ENCODE data around the gene DNAJB1. TPM values are rescaled to one million over a fixed set of nuclear protein-coding genes. Genes with fewer than 3 reads are reported as not detected.
"Not testable (repeated sequence)": the region's sequence is repeated elsewhere in the genome, so short reads cannot be mapped to it uniquely, and the experiment has no call there.

Gene DNAJB1
- total and polyA plus RNA-seq, 10 of the 15 experiments (the other 5 are each of a cell fraction or from before 2014, with no cell fraction given): 4.8 to 65.8 (median 34.9) TPM

GRCh38 chr19:14552006-14552360, 33.8 kb upstream of the DNAJB1 start:
- POLR2A ChIA-PET: not testable (repeated sequence)
- peaks cover 15% of the 10 kb centered on the region for H3K4me1 ChIP-seq (ENCODE audit: control insufficient read depth, insufficient read depth, low read length)

DNA sequence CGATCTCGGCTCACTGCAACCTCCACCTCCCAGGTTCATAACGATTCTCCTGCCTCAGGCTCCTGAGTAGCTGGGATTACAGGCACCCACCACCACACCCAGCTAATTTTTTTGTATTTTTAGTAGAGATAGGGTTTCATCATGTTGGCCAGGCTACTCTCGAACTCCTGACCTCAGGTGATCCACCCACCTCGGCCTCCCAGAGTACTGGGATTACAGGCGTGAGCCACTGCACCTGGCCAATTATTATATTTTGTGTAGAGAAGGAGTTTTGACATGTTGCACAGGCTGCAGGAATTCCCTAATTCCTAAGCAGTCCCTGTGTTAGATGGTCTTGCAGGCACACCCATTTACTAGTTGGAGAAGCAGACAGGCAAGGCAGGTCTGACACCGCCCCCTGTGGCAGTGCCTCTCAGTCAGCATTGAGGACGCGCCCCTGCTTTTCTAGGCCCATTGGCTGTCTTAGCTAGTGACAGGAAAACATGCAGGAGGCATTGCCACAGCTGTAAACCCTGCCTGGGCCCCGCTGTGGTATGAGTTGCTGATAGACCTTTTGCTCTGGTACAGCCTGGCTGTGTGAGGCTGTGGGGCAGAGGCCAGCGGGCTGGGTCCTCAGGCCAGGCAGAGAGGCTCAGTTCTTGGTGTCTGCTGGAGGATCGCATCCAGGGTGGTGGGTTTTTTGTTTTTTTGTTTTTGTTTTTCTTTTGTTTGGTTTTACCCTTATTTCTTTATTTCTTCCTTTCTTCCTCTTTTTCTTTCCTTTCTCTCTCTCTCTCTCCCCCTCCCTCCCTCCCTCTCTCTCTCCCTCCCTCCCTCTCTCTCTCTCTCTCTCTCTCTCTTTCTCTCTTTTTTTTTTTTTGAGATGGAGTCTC, 33.2 kb upstream of the DNAJB1 start:
- Histone ChIP-seq H3K4me1 (ENCODE audit: control insufficient read depth, insufficient read depth, low read length) (peaks cover 13% of the 10 kb centered on the region), H3K27ac (ENCODE audit: control insufficient read depth, insufficient read depth) (peak overlapping the region; percentile 19; the same call in 1 of the 2 replicates), H2AFZ (ENCODE audit: control insufficient read depth, low read depth, low read length) (peak overlapping the region; percentile 19; the same call in 1 of the 2 replicates)
- RAD21 ChIA-PET (ENCODE audit: unreplicated experiment); H3K9ac ChIP-seq (ENCODE audit: control insufficient read depth, insufficient read depth, low read length); POLR2A ChIA-PET; intact Hi-C loops (cut with micrococcal nuclease; ENCODE audit: unreplicated experiment); H3K9me3 ChIP-seq (replicated peaks; ENCODE audit: control insufficient read depth, insufficient read depth, low read length); in situ Hi-C loops (cut with MboI); H3K27me3 ChIP-seq (replicated peaks in 1 of 2; ENCODE audit: control insufficient read depth in 2 of 2, insufficient read depth in 2 of 2, low read length in 1 of 2); DNase-seq (ENCODE audit: low read depth, low spot score); H3K4me3 ChIP-seq; H3K36me3 ChIP-seq (ENCODE audit: control insufficient read depth in 2 of 2, insufficient read depth in 2 of 2, low read length in 1 of 2); SMC1A ChIA-PET (ENCODE audit: uncharacterized antibody, unreplicated experiment); H3K4me2 ChIP-seq (ENCODE audit: control insufficient read depth, insufficient read depth); H3K79me2 ChIP-seq (ENCODE audit: control insufficient read depth, insufficient read depth, low read length); BruUV-seq (replicated peaks); H4K20me1 ChIP-seq (ENCODE audit: control insufficient read depth, insufficient read depth): not testable (repeated sequence)
- ATAC-seq (peak; percentile 93), FAIRE-seq (peak; percentile 94)
- CTCF ChIA-PET: interaction anchor here (0.5 to 1.2 kb wide), 3 partner anchors 11 to 47 kb away, joined by 3 to 5 read pairs (median 3); no protein-coding TSS in a partner anchor
- TF ChIP-seq RAD21 (IDR thresholded peaks at IDR 0.05; ENCODE audit: insufficient read depth, low read depth, low read length): peak; percentile 43; the same call in 1 of the 2 replicates
- 0 out of 2 replicates have a peak, but pooled peaks have one; percentile 10 for TF ChIP-seq PKNOX1 (IDR thresholded peaks at IDR 0.05)
- TF ChIP-seq, protein P1, sequence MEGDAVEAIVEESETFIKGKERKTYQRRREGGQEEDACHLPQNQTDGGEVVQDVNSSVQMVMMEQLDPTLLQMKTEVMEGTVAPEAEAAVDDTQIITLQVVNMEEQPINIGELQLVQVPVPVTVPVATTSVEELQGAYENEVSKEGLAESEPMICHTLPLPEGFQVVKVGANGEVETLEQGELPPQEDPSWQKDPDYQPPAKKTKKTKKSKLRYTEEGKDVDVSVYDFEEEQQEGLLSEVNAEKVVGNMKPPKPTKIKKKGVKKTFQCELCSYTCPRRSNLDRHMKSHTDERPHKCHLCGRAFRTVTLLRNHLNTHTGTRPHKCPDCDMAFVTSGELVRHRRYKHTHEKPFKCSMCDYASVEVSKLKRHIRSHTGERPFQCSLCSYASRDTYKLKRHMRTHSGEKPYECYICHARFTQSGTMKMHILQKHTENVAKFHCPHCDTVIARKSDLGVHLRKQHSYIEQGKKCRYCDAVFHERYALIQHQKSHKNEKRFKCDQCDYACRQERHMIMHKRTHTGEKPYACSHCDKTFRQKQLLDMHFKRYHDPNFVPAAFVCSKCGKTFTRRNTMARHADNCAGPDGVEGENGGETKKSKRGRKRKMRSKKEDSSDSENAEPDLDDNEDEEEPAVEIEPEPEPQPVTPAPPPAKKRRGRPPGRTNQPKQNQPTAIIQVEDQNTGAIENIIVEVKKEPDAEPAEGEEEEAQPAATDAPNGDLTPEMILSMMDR (IDR thresholded peaks at IDR 0.05 in 2 of 3, conservative IDR thresholded peaks at IDR 0.05 in 1 of 3; ENCODE audit: control insufficient read depth in 2 of 3, extremely low read depth in 1 of 3, insufficient read depth in 1 of 3, low read depth in 3 of 3, low read length in 3 of 3): peak; percentile 31 to 44 (median 35); a peak in 4 of 6 replicates
- 57% methylated on average over 12 of the region's 12 CpGs for WGBS (ENCODE audit: insufficient coverage, insufficient replicate concordance, low lambda C conversion rate, missing lambda C conversion rate)

More at GRCh38 chr19:14552006-14552360, 33.8 kb upstream of the DNAJB1 start:
- H3K36me3 ChIP-seq (ENCODE audit: control insufficient read depth in 2 of 2, insufficient read depth in 2 of 2, low read length in 1 of 2); intact Hi-C loops (cut with micrococcal nuclease; ENCODE audit: unreplicated experiment); RAD21 ChIA-PET (ENCODE audit: unreplicated experiment); H3K4me2 ChIP-seq (ENCODE audit: control insufficient read depth, insufficient read depth); DNase-seq (ENCODE audit: low read depth, low spot score); H3K9ac ChIP-seq (ENCODE audit: control insufficient read depth, insufficient read depth, low read length); H3K9me3 ChIP-seq (replicated peaks; ENCODE audit: control insufficient read depth, insufficient read depth, low read length); H2AFZ ChIP-seq (ENCODE audit: control insufficient read depth, low read depth, low read length); ATAC-seq; FAIRE-seq; BruUV-seq (replicated peaks); H3K4me3 ChIP-seq; H3K27ac ChIP-seq (ENCODE audit: control insufficient read depth, insufficient read depth); SMC1A ChIA-PET (ENCODE audit: uncharacterized antibody, unreplicated experiment); H3K27me3 ChIP-seq (replicated peaks in 1 of 2; ENCODE audit: control insufficient read depth in 2 of 2, insufficient read depth in 2 of 2, low read length in 1 of 2); in situ Hi-C loops (cut with MboI); H3K79me2 ChIP-seq (ENCODE audit: control insufficient read depth, insufficient read depth, low read length); H4K20me1 ChIP-seq (ENCODE audit: control insufficient read depth, insufficient read depth): not testable (repeated sequence)
- WGBS (ENCODE audit: insufficient coverage, insufficient replicate concordance, low lambda C conversion rate, missing lambda C conversion rate): 96% methylated on average over 6 of the region's 8 CpGs
- CTCF ChIA-PET: interaction anchor here (1.2 kb wide), 1 partner anchor 21 kb away, joined by 3 read pairs; no protein-coding TSS in a partner anchor
